Fibroblast of pulmonary artery (primary cell): ENCODE measurements around the gene NARS2.
"Not testable (repeated sequence)": the region's sequence is repeated elsewhere in the genome, so short reads cannot be mapped to it uniquely, and the experiment has no call there.

Experiments used
- DNase-seq: peaks from one replicate; pipeline ENCODE4 v3.0.0-alpha.2; 2010; ENCODE audit warnings: low read depth
- H3K4me3 ChIP-seq: replicated peaks from 2 replicates; pipeline ENCODE4 v1.5.1; 2011; ENCODE audit warnings: low read depth, mild to moderate bottlenecking, control low read depth, low read length, moderate library complexity
- TF ChIP-seq, protein P1 (sequence below): IDR thresholded peaks from 2 replicates; pipeline ENCODE4 v1.5.1; 2011; ENCODE audit warnings: mild to moderate bottlenecking, control low read depth, low read length, inconsistent platforms; ENCODE audit errors: missing control alignments

NARS2 gene

GRCh38 chr11:78562398-78562797 is 12.3 kb downstream of the NARS2 start:
- no peak overlapping the region for H3K4me3 ChIP-seq
- peak; percentile 75 for DNase-seq
- TF ChIP-seq, protein P1, sequence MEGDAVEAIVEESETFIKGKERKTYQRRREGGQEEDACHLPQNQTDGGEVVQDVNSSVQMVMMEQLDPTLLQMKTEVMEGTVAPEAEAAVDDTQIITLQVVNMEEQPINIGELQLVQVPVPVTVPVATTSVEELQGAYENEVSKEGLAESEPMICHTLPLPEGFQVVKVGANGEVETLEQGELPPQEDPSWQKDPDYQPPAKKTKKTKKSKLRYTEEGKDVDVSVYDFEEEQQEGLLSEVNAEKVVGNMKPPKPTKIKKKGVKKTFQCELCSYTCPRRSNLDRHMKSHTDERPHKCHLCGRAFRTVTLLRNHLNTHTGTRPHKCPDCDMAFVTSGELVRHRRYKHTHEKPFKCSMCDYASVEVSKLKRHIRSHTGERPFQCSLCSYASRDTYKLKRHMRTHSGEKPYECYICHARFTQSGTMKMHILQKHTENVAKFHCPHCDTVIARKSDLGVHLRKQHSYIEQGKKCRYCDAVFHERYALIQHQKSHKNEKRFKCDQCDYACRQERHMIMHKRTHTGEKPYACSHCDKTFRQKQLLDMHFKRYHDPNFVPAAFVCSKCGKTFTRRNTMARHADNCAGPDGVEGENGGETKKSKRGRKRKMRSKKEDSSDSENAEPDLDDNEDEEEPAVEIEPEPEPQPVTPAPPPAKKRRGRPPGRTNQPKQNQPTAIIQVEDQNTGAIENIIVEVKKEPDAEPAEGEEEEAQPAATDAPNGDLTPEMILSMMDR, result no peak

- TF ChIP-seq, protein P1, result no peak
- peak; percentile 80 for DNase-seq
- peak overlapping the region; percentile 19 for H3K4me3 ChIP-seq
Measured at GRCh38 chr11:78560826-78561484, 13.7 kb downstream of the NARS2 start.

- TF ChIP-seq, protein P1, result no peak
- DNase-seq, result no peak
- H3K4me3 ChIP-seq, result no peak overlapping the region
Measured at GRCh38 chr11:78560153-78560552, 14.5 kb downstream of the NARS2 start.

- H3K4me3 ChIP-seq, result no peak overlapping the region
- TF ChIP-seq, protein P1, result no peak
- DNase-seq, result no peak
Measured at GRCh38 chr11:78557236-78557635, 17.4 kb downstream of the NARS2 start.

GRCh38 chr11:78555592-78555991 is 19.1 kb downstream of the NARS2 start:
- no peak overlapping the region for H3K4me3 ChIP-seq
- no peak for DNase-seq
- TF ChIP-seq, protein P1, result no peak

- no peak overlapping the region for H3K4me3 ChIP-seq
- TF ChIP-seq, protein P1, result no peak
- no peak for DNase-seq
Measured at GRCh38 chr11:78552881-78553280, 21.8 kb downstream of the NARS2 start.

DNA sequence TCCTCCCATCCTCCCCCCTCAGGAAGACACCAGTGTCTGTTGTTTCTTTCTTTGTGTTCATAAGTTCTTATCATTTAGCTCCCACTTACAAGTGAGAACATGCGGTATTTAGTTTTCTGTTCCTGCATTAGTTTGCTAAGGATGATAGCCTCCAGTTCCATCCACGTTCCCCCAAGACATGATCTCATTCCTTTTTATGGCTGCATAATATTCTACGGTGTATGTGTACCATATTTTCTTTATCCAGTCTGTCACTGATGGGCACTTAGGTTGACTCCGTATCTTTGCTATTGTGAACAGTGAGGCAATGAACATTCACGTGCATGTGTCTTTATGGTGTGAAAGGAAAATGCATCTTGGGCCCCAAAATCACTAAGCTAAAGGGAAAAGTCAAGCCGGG is 22.5 kb downstream of the NARS2 start:
- not testable (repeated sequence) for DNase-seq, H3K4me3 ChIP-seq
